Loucy (cell line): Measurements from ENCODE around the gene ALAD.

Experiments
- CTCF ChIP-seq: fragments of 200-600 bp; sonication (generic); conservative IDR thresholded peaks from 2 replicates; pipeline ENCODE4 v1.5.1; 2014; ENCODE audit warnings: mild to moderate bottlenecking, antibody characterized with exemption, low read length
- EZH2phosphoT487 ChIP-seq: fragments of 200-600 bp; IDR thresholded peaks from 2 replicates; pipeline ENCODE4 v1.6.1; 2018; ENCODE audit warnings: antibody characterized with exemption, mild to moderate bottlenecking, moderate library complexity, borderline replicate concordance

GRCh38 chr9:113356686-113357292 is 44.3 kb downstream of the ALAD start:
- no peak for TF ChIP-seq CTCF
- no peak for TF ChIP-seq EZH2phosphoT487
